HEK293 (cell line): ENCODE results near the gene ANGEL2.

ENCODE experiments used
- KLF1 ChIP-seq: fragments of 450-650 bp; formaldehyde crosslinking; IDR thresholded peaks from 2 replicates; pipeline ENCODE4 v1.5.1; 2016; ENCODE audit warnings: missing biosample characterization, missing genetic modification characterization
- ZBTB1 ChIP-seq: fragments of 450-650 bp; formaldehyde crosslinking; IDR thresholded peaks from 2 replicates; pipeline ENCODE4 v1.5.1; 2016; ENCODE audit warnings: missing biosample characterization, missing genetic modification characterization
- ZNF133 ChIP-seq: fragments of 450-650 bp; formaldehyde crosslinking; IDR thresholded peaks from 2 replicates; pipeline ENCODE4 v1.5.1; 2016; ENCODE audit warnings: missing biosample characterization, missing genetic modification characterization
- ZNF274 ChIP-seq, 2 experiments: fragments of 200-500 bp in 1 of 2; fragments of 450-650 bp in 1 of 2; sonication (Bioruptor generic) in 1 of 2; formaldehyde crosslinking in 1 of 2; IDR thresholded peaks; 2 replicates each; pipeline versions ENCODE4 v1.5.1 to v1.6.1; 2014 to 2016; ENCODE audit warnings: borderline replicate concordance in 1 of 2, inconsistent platforms in 1 of 2, low read length in 1 of 2, missing biosample characterization in 1 of 2, missing genetic modification characterization in 1 of 2
- ZNF549 ChIP-seq: fragments of 450-650 bp; IDR thresholded peaks from 2 replicates; pipeline ENCODE4 v1.5.1; 2018; ENCODE audit warnings: missing biosample characterization, missing genetic modification characterization, mild to moderate bottlenecking, inconsistent platforms, moderate library complexity
- ZNF664 ChIP-seq: fragments of 450-650 bp; formaldehyde crosslinking; IDR thresholded peaks from 2 replicates; pipeline ENCODE4 v1.5.1; 2016; ENCODE audit warnings: missing biosample characterization, missing genetic modification characterization
- ZNF707 ChIP-seq: fragments of 450-650 bp; formaldehyde crosslinking; IDR thresholded peaks from 2 replicates; pipeline ENCODE4 v1.5.1; 2016; ENCODE audit warnings: missing biosample characterization, missing genetic modification characterization
- TF ChIP-seq, protein P1 (sequence below): fragments of 450-650 bp; formaldehyde crosslinking; IDR thresholded peaks from 2 replicates; pipeline ENCODE4 v1.5.1; 2016; ENCODE audit warnings: missing biosample characterization, missing genetic modification characterization
- TF ChIP-seq, protein P2 (sequence below): sonication (generic); formaldehyde crosslinking; IDR thresholded peaks from 2 replicates; pipeline ENCODE4 v1.8.1; 2022; ENCODE audit warnings: mild to moderate bottlenecking, moderate library complexity, missing genetic modification reagents
- TF ChIP-seq, protein P3 (sequence below): fragments of 450-650 bp; formaldehyde crosslinking; conservative IDR thresholded peaks from 2 replicates; pipeline ENCODE4 v1.5.1; 2016; ENCODE audit warnings: low read depth, missing biosample characterization, missing genetic modification characterization
- TF ChIP-seq, protein P4 (sequence below): fragments of 450-650 bp; formaldehyde crosslinking; IDR thresholded peaks from 2 replicates; pipeline ENCODE4 v1.5.1; 2016; ENCODE audit warnings: missing biosample characterization, missing genetic modification characterization
- TF ChIP-seq, protein P5 (sequence below): fragments of 450-650 bp; formaldehyde crosslinking; IDR thresholded peaks from 2 replicates; pipeline ENCODE4 v1.5.1; 2016; ENCODE audit warnings: missing biosample characterization, missing genetic modification characterization
- TF ChIP-seq, protein P6 (sequence below): fragments of 450-650 bp; formaldehyde crosslinking; IDR thresholded peaks from 2 replicates; pipeline ENCODE4 v1.5.1; 2016; ENCODE audit warnings: missing biosample characterization, missing genetic modification characterization

DNA sequence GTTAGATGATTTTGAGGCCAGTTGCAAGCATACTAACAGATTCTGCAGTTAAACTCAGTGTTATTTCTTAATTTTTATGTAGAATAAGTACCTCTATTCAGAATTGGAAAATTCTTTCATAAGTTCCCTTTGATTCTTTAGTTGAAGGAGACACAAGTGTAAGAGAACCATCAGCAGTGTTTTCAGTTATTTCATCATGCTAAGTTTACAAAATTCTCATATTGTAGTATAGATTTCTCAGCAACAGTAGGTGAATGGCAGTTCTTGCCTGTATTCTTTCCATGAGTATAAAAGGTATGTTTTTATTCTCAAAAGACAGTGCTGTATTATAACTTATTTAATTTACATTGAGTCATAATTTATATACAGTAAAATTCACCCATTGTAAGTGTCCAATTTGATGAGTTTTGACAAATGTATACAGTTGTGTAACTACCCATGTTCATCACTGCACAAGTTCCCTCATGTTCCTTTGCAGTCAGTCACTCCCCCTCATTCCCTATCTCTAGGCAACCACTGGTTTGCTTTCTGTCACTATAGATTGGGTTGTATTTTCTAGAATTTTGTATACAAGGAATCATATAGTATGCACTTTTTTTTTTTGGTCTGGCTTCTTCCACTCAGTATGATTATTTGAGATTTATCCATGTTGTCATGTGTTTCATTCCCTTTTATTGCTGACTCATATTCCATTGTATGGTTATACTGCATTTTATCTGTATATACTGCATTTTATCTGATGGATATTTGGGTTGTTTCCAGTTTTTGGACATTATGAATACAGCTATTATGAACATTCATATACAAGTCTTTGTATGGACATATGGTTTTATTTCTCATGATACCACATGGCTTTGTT, 39.3 kb upstream of the ANGEL2 start:
- TF ChIP-seq, protein P1, sequence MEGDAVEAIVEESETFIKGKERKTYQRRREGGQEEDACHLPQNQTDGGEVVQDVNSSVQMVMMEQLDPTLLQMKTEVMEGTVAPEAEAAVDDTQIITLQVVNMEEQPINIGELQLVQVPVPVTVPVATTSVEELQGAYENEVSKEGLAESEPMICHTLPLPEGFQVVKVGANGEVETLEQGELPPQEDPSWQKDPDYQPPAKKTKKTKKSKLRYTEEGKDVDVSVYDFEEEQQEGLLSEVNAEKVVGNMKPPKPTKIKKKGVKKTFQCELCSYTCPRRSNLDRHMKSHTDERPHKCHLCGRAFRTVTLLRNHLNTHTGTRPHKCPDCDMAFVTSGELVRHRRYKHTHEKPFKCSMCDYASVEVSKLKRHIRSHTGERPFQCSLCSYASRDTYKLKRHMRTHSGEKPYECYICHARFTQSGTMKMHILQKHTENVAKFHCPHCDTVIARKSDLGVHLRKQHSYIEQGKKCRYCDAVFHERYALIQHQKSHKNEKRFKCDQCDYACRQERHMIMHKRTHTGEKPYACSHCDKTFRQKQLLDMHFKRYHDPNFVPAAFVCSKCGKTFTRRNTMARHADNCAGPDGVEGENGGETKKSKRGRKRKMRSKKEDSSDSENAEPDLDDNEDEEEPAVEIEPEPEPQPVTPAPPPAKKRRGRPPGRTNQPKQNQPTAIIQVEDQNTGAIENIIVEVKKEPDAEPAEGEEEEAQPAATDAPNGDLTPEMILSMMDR (tag by site-specific recombination) = no peak
- TF ChIP-seq ZNF707 (tag by site-specific recombination) (no peak), ZNF549 (no peak), ZNF133 (tag by site-specific recombination) (no peak), KLF1 (tag by site-specific recombination) (no peak), ZNF274 (IDR thresholded peaks at IDR 0.05; ENCODE audit: low read length) (no peak), ZNF274 (tag by site-specific recombination; IDR thresholded peaks at IDR 0.05; ENCODE audit: borderline replicate concordance) (no peak), ZBTB1 (tag by site-specific recombination) (no peak), ZNF664 (no peak)
- TF ChIP-seq, protein P2, sequence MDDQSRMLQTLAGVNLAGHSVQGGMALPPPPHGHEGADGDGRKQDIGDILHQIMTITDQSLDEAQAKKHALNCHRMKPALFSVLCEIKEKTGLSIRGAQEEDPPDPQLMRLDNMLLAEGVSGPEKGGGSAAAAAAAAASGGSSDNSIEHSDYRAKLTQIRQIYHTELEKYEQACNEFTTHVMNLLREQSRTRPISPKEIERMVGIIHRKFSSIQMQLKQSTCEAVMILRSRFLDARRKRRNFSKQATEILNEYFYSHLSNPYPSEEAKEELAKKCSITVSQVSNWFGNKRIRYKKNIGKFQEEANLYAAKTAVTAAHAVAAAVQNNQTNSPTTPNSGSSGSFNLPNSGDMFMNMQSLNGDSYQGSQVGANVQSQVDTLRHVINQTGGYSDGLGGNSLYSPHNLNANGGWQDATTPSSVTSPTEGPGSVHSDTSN (CRISPR knock-in tag) = no peak
- TF ChIP-seq, protein P3, sequence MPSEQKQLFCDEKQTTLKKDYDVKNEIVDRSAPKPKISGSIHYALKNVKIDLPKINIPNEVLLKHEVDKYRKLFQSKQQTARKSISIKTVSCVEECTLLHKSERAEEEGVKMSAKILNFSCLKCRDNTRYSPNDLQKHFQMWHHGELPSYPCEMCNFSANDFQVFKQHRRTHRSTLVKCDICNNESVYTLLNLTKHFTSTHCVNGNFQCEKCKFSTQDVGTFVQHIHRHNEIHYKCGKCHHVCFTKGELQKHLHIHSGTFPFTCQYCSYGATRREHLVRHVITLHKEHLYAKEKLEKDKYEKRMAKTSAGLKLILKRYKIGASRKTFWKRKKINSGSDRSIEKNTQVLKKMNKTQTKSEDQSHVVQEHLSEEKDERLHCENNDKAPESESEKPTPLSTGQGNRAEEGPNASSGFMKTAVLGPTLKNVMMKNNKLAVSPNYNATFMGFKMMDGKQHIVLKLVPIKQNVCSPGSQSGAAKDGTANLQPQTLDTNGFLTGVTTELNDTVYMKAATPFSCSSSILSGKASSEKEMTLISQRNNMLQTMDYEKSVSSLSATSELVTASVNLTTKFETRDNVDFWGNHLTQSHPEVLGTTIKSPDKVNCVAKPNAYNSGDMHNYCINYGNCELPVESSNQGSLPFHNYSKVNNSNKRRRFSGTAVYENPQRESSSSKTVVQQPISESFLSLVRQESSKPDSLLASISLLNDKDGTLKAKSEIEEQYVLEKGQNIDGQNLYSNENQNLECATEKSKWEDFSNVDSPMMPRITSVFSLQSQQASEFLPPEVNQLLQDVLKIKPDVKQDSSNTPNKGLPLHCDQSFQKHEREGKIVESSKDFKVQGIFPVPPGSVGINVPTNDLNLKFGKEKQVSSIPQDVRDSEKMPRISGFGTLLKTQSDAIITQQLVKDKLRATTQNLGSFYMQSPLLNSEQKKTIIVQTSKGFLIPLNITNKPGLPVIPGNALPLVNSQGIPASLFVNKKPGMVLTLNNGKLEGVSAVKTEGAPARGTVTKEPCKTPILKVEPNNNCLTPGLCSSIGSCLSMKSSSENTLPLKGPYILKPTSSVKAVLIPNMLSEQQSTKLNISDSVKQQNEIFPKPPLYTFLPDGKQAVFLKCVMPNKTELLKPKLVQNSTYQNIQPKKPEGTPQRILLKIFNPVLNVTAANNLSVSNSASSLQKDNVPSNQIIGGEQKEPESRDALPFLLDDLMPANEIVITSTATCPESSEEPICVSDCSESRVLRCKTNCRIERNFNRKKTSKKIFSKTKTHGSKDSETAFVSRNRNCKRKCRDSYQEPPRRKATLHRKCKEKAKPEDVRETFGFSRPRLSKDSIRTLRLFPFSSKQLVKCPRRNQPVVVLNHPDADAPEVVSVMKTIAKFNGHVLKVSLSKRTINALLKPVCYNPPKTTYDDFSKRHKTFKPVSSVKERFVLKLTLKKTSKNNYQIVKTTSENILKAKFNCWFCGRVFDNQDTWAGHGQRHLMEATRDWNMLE (tag by site-specific recombination) = no peak
- TF ChIP-seq, protein P4, sequence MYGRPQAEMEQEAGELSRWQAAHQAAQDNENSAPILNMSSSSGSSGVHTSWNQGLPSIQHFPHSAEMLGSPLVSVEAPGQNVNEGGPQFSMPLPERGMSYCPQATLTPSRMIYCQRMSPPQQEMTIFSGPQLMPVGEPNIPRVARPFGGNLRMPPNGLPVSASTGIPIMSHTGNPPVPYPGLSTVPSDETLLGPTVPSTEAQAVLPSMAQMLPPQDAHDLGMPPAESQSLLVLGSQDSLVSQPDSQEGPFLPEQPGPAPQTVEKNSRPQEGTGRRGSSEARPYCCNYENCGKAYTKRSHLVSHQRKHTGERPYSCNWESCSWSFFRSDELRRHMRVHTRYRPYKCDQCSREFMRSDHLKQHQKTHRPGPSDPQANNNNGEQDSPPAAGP (tag by site-specific recombination) = no peak
- TF ChIP-seq, protein P5, sequence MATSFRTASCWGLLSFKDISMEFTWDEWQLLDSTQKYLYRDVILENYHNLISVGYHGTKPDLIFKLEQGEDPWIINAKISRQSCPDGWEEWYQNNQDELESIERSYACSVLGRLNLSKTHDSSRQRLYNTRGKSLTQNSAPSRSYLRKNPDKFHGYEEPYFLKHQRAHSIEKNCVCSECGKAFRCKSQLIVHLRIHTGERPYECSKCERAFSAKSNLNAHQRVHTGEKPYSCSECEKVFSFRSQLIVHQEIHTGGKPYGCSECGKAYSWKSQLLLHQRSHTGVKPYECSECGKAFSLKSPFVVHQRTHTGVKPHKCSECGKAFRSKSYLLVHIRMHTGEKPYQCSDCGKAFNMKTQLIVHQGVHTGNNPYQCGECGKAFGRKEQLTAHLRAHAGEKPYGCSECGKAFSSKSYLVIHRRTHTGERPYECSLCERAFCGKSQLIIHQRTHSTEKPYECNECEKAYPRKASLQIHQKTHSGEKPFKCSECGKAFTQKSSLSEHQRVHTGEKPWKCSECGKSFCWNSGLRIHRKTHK (tag by site-specific recombination) = no peak
- TF ChIP-seq, protein P6, sequence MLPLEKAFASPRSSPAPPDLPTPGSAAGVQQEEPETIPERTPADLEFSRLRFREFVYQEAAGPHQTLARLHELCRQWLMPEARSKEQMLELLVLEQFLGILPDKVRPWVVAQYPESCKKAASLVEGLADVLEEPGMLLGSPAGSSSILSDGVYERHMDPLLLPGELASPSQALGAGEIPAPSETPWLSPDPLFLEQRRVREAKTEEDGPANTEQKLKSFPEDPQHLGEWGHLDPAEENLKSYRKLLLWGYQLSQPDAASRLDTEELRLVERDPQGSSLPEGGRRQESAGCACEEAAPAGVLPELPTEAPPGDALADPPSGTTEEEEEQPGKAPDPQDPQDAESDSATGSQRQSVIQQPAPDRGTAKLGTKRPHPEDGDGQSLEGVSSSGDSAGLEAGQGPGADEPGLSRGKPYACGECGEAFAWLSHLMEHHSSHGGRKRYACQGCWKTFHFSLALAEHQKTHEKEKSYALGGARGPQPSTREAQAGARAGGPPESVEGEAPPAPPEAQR (tag by site-specific recombination) = no peak
